Thoracic aorta (tissue), 2 donors: ENCODE results near the gene SUSD5. TPM values are rescaled to one million over a fixed set of nuclear protein-coding genes. Genes with fewer than 3 reads are reported as not detected.
"Not testable (repeated sequence)": the region's sequence is repeated elsewhere in the genome, so short reads cannot be mapped to it uniquely, and the experiment has no call there.

Experiments
- ATAC-seq: fragments of 150-250 bp; one replicate; pipeline ENCODE4 v1.8.0; 2017; ENCODE audit warnings: low read depth; ENCODE audit not compliant: insufficient number of reproducible peaks, low FRiP score
- DNase-seq: peaks from one replicate; pipeline ENCODE4 v3.0.0-alpha.2; 2020; ENCODE audit warnings: low spot score
- H3K27ac ChIP-seq, 2 donors: fragments of 200-600 bp; sonication (generic); 1 replicate in 1 of 2; 2 replicates in 1 of 2; pipeline ENCODE4 v1.5.1; 2016; ENCODE audit warnings: mild to moderate bottlenecking in 2 of 2, moderate library complexity in 2 of 2
- H3K27me3 ChIP-seq: fragments of 200-600 bp; sonication (generic); replicated peaks from 2 replicates; pipeline ENCODE4 v1.6.0; 2016; ENCODE audit warnings: mild to moderate bottlenecking; ENCODE audit not compliant: insufficient read depth
- H3K36me3 ChIP-seq: fragments of 200-600 bp; sonication (generic); one replicate; pipeline ENCODE4 v1.5.1; 2016
- H3K4me1 ChIP-seq, 2 donors: fragments of 200-600 bp; sonication (generic); 1 replicate in 1 of 2; 2 replicates in 1 of 2; pipeline versions ENCODE4 v1.5.1 to v1.6.0; 2016; ENCODE audit warnings: low read depth in 2 of 2, mild to moderate bottlenecking in 1 of 2; ENCODE audit not compliant: control insufficient read depth in 1 of 2
- H3K4me3 ChIP-seq: fragments of 200-600 bp; sonication (generic); 2 replicates; pipeline ENCODE4 v1.5.1; 2016; ENCODE audit warnings: mild to moderate bottlenecking
- H3K9me3 ChIP-seq: fragments of 200-600 bp; sonication (generic); 2 replicates; pipeline ENCODE4 v1.5.1; 2016
- CTCF ChIP-seq: fragments of 200-600 bp; sonication (generic); IDR thresholded peaks from one replicate; pipeline ENCODE4 v1.5.1; 2019; ENCODE audit warnings: antibody characterized with exemption
- total RNA-seq, 2 donors: library from RNA; depleted of rRNA; stranded (reverse); fragments of >200 nt; gene quantifications; one replicate each; pipeline versions ENCODE4 v1.1.0 to v1.2.3, GENCODE V29; 2016

Gene SUSD5
- total RNA-seq, 2 donors from 2014 or later: 259 to 273 TPM

GRCh38 chr3:33186524-33187367 is 31.9 kb downstream of the SUSD5 start:
- H3K4me3 ChIP-seq: no peak overlapping the region
- TF ChIP-seq CTCF: peak; percentile 25
- H3K27me3 ChIP-seq: no peaks in the 10 kb centered on the region
- peak overlapping the region; percentile 2 to 35 for H3K27ac ChIP-seq
- H3K36me3 ChIP-seq: no peaks in the 10 kb centered on the region
- H3K4me1 ChIP-seq: peaks cover 4 to 44% of the 10 kb centered on the region in 2 donors
- H3K9me3 ChIP-seq: no peaks in the 10 kb centered on the region
- DNase-seq (no peak), ATAC-seq (no peak)

DNA sequence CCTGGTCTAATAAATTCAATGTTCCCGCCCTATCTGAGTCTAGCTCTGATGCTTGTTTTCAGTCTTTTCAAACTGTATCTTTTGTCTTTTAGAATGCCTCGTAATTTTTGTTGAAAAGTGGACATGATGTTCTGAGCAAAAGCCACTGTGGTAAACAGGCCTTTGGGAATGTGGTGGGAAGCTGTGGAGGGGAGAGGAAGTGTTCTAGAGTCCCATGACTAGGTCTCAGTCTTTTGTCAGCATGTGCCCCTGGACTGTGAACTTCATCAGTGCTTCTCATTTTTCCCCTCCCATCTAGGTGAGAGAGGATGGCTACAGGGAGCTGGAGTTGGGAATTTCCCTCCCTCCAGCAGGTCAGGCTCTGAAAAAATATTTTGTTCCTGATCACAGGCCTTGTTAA is 33.7 kb downstream of the SUSD5 start:
- DNase-seq: no peak

DNA sequence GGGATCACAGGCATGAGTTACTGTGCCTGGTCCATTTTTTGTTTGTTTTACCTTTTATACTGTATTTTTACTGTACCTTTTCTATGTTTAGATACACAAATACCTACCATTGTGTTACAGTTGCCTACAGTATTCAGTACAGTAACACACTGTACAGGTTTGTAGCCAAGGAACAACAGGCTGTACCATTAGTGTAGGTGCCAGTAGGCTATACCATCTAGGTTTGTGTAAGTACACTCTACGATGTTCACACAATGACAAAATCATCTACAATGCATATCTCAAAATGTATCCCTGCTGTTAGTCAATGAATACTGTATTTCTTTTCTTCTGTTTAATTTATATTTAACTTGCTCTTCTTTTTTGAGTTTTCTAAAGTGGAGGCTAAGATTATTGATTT is 37.0 kb downstream of the SUSD5 start:
- H3K4me1 ChIP-seq: peaks cover 3 to 35% of the 10 kb centered on the region in 2 donors

More for the DNA sequence above, 33.7 kb downstream of the SUSD5 start:
- no peaks in the 10 kb centered on the region for H3K36me3 ChIP-seq
- no peak for TF ChIP-seq CTCF
- H3K27ac ChIP-seq: peak overlapping the region in 1 of 2 donors; percentile 7
- no peak overlapping the region for H3K4me3 ChIP-seq
- no peaks in the 10 kb centered on the region for H3K27me3 ChIP-seq
- H3K9me3 ChIP-seq: no peaks in the 10 kb centered on the region
- peaks cover 4 to 44% of the 10 kb centered on the region in 2 donors for H3K4me1 ChIP-seq
- no peak for ATAC-seq

GRCh38 chr3:33181229-33181628 is 37.4 kb downstream of the SUSD5 start:
- ATAC-seq (no peak), DNase-seq (no peak)
- H3K27ac ChIP-seq: no peak overlapping the region
- H3K4me3 ChIP-seq: no peak overlapping the region
- no peaks in the 10 kb centered on the region for H3K36me3 ChIP-seq
- peaks cover 0 to 31% of the 10 kb centered on the region in 2 donors for H3K4me1 ChIP-seq
- no peaks in the 10 kb centered on the region for H3K27me3 ChIP-seq
- TF ChIP-seq CTCF: no peak
- H3K9me3 ChIP-seq: no peaks in the 10 kb centered on the region

More for the DNA sequence above, 37.0 kb downstream of the SUSD5 start:
- not testable (repeated sequence) for DNase-seq, H3K27ac ChIP-seq, H3K9me3 ChIP-seq, H3K4me3 ChIP-seq, ATAC-seq, H3K27me3 ChIP-seq, H3K36me3 ChIP-seq

GRCh38 chr3:33179132-33179531 is 39.5 kb downstream of the SUSD5 start:
- H3K27me3 ChIP-seq: no peaks in the 10 kb centered on the region
- H3K36me3 ChIP-seq: no peaks in the 10 kb centered on the region
- H3K4me1 ChIP-seq: peaks cover 0 to 23% of the 10 kb centered on the region in 2 donors
- TF ChIP-seq CTCF: no peak
- no peak for DNase-seq
- ATAC-seq: no peak
- H3K27ac ChIP-seq: peak overlapping the region in 1 of 2 donors; percentile 20
- no peak overlapping the region for H3K4me3 ChIP-seq
- no peaks in the 10 kb centered on the region for H3K9me3 ChIP-seq
